Gastrocnemius medialis (tissue), 4 donors: Measurements from ENCODE around the gene UBASH3B.

ENCODE experiments used
- CTCF ChIP-seq, 5 experiments: fragments of 450-650 bp in 3 of 5; fragments of 200-600 bp in 2 of 5; sonication (generic) in 2 of 5; IDR thresholded peaks in 4 of 5; conservative IDR thresholded peaks in 1 of 5; 1 replicate in 4 of 5; 2 replicates in 1 of 5; pipeline ENCODE4 v1.5.1; 2016 to 2019; ENCODE audit warnings: antibody characterized with exemption in 5 of 5, mild to moderate bottlenecking in 3 of 5, moderate library complexity in 3 of 5
- POLR2A ChIP-seq, 2 donors: fragments of 450-650 bp; IDR thresholded peaks; one replicate each; pipeline ENCODE4 v1.6.1; 2017; ENCODE audit warnings: antibody characterized with exemption in 2 of 2, mild to moderate bottlenecking in 2 of 2, moderate library complexity in 2 of 2

- TF ChIP-seq CTCF (IDR thresholded peaks at IDR 0.05 in 4 of 5, conservative IDR thresholded peaks at IDR 0.05 in 1 of 5) (no peak), POLR2A (IDR thresholded peaks at IDR 0.05) (no peak)
Observed at GRCh38 chr11:122682464-122682863, 26.9 kb downstream of the UBASH3B start.
